ENCODE measurements around the gene SRGAP2. TPM values are rescaled to one million over a fixed set of nuclear protein-coding genes. Genes with fewer than 3 reads are reported as not detected.
"Not testable (repeated sequence)": the region's sequence is repeated elsewhere in the genome, so short reads cannot be mapped to it uniquely, and the experiment has no call there.

SRGAP2 gene
- total and polyA plus RNA-seq, 4 experiments from 2014 or later: 2.7 to 56.6 (median 33.7) TPM

GRCh38 chr1:206178061-206178989, 25.0 kb upstream of the SRGAP2 start:
- H3K4me3 ChIP-seq (ENCODE audit: low read length in 2 of 2); DNase-seq; H3K4me1 ChIP-seq (ENCODE audit: insufficient read depth, low read length); POLR2A ChIA-PET (ENCODE audit: partially characterized antibody); H3K27ac Mint-ChIP-seq; H3K4me1 Mint-ChIP-seq; H3K36me3 Mint-ChIP-seq; H3K27me3 Mint-ChIP-seq; H3K9me3 ChIP-seq (ENCODE audit: control insufficient read depth in 1 of 2, low read length in 2 of 2); intact Hi-C loops (cut with micrococcal nuclease); H3K27me3 ChIP-seq (ENCODE audit: insufficient read depth, low read length); H3K4me3 Mint-ChIP-seq; CTCF ChIA-PET (ENCODE audit: partially characterized antibody); H3K27ac ChIP-seq (ENCODE audit: low read depth, low read length); H3K36me3 ChIP-seq (ENCODE audit: insufficient read depth, low read length); H3K9me3 Mint-ChIP-seq: not testable (repeated sequence)

DNA sequence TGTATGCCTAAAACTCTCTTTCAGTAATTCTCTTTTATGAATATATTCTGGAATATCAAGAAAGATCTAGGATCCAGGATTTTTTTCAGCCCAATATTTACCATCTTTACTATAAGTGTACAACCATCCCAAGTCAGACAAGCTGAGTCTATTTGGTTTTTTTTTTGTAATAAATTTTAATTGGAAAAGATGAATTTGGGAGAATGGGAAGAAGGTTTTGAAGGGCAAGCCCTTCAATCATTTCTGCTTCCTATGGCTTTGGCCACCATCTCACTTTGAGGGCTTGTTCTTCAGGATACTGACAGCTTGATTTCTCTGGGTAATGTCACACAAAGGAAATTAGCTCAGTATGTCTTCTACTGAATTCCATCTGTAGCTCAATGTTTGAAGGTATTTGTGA, 23.7 kb upstream of the SRGAP2 start:
- not testable (repeated sequence) for H3K27ac Mint-ChIP-seq

DNA sequence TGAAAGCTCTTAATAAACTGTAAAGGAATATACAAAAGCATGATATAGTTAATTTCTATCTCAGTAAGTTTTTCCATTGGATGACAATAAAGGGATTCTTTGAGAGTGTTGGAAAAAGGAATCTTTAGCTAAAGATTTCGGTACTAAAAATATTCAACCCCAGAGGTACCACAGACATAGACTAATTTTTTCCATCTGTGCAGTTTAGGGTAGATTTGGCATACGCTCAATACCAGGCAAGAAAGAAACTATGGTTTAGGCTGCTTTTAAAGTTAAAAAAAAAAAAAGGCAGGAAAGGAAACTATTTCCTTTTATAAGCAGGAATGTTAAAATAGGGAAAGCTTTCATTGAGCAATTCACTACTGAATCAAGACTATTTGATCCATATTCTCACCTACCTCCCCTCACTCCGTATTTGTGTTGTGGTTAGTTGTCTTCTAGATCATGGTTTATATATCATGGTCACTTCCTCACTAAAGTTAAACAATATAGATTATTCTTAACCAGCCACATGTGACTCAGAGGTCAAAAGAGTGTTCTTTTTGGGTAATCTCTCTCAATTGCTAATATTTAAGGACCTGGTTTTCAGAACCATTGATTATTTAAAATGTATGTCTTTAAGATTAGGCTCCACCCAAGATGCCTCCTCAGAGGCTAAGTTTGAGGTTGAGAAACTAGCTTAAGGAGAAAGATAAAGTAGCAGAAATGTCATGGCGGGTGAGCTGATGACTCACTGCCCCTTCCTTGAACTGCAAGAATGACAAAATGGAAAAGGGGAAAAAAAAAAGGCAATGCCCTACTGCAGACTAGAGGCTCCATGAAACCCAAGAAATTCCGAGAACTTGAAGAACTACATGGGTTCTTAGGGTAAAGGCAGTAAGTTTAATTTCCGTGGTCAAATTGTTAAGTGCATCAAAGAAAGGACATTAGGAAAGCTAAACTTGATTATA, 20.7 kb upstream of the SRGAP2 start:
- H3K9me3 ChIP-seq (ENCODE audit: control insufficient read depth in 1 of 2, low read length in 2 of 2); intact Hi-C loops (cut with micrococcal nuclease); H3K4me1 Mint-ChIP-seq; POLR2A ChIA-PET (ENCODE audit: partially characterized antibody); H3K36me3 ChIP-seq (ENCODE audit: insufficient read depth, low read length); H3K9me3 Mint-ChIP-seq; H3K4me1 ChIP-seq (ENCODE audit: insufficient read depth, low read length); H3K27me3 Mint-ChIP-seq; DNase-seq; H3K4me3 Mint-ChIP-seq; H3K27ac ChIP-seq (ENCODE audit: low read depth, low read length); H3K4me3 ChIP-seq (ENCODE audit: low read length in 2 of 2); CTCF ChIA-PET (ENCODE audit: partially characterized antibody); H3K27me3 ChIP-seq (ENCODE audit: insufficient read depth, low read length); H3K36me3 Mint-ChIP-seq; H3K27ac Mint-ChIP-seq: not testable (repeated sequence)

More for the DNA sequence above, 23.7 kb upstream of the SRGAP2 start:
- H3K36me3 Mint-ChIP-seq; H3K9me3 Mint-ChIP-seq; H3K9me3 ChIP-seq (ENCODE audit: control insufficient read depth in 1 of 2, low read length in 2 of 2); intact Hi-C loops (cut with micrococcal nuclease); H3K4me3 ChIP-seq (ENCODE audit: low read length in 2 of 2); H3K27me3 ChIP-seq (ENCODE audit: insufficient read depth, low read length); H3K27me3 Mint-ChIP-seq; DNase-seq; H3K36me3 ChIP-seq (ENCODE audit: insufficient read depth, low read length); CTCF ChIA-PET (ENCODE audit: partially characterized antibody); H3K27ac ChIP-seq (ENCODE audit: low read depth, low read length); POLR2A ChIA-PET (ENCODE audit: partially characterized antibody); H3K4me1 ChIP-seq (ENCODE audit: insufficient read depth, low read length); H3K4me1 Mint-ChIP-seq; H3K4me3 Mint-ChIP-seq: not testable (repeated sequence)

GRCh38 chr1:206183788-206184187, 19.6 kb upstream of the SRGAP2 start:
- DNase-seq; H3K4me1 Mint-ChIP-seq; H3K36me3 ChIP-seq (ENCODE audit: insufficient read depth, low read length); H3K27me3 ChIP-seq (ENCODE audit: insufficient read depth, low read length); intact Hi-C loops (cut with micrococcal nuclease); H3K4me1 ChIP-seq (ENCODE audit: insufficient read depth, low read length); H3K36me3 Mint-ChIP-seq; H3K9me3 ChIP-seq (ENCODE audit: control insufficient read depth in 1 of 2, low read length in 2 of 2); H3K27ac ChIP-seq (ENCODE audit: low read depth, low read length); H3K27ac Mint-ChIP-seq; POLR2A ChIA-PET (ENCODE audit: partially characterized antibody); CTCF ChIA-PET (ENCODE audit: partially characterized antibody); H3K9me3 Mint-ChIP-seq; H3K4me3 Mint-ChIP-seq; H3K4me3 ChIP-seq (ENCODE audit: low read length in 2 of 2); H3K27me3 Mint-ChIP-seq: not testable (repeated sequence)

DNA sequence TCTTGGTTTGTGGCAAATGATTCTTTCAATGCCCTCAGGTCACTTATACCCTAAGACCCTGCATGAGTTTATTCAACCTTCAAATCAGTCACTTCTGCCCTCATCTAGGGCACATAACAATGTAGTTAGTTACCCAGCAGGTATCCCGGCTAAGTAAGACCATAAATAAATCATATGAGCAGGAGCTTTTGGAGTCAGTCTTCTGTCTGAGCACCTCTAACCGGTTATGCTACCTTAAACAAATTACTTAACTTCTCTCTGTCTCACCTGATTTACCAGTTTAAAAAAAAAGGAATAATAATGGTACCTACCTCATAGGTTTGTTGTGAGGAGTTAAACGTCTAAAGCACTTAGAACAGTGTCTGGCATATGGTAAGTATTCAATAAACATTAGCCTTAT, 17.6 kb upstream of the SRGAP2 start:
- CTCF ChIA-PET (ENCODE audit: partially characterized antibody); H3K27ac ChIP-seq (ENCODE audit: low read depth, low read length); H3K27me3 ChIP-seq (ENCODE audit: insufficient read depth, low read length); H3K4me3 Mint-ChIP-seq; H3K27me3 Mint-ChIP-seq; H3K27ac Mint-ChIP-seq; H3K9me3 Mint-ChIP-seq; intact Hi-C loops (cut with micrococcal nuclease); H3K4me1 Mint-ChIP-seq; POLR2A ChIA-PET (ENCODE audit: partially characterized antibody); H3K9me3 ChIP-seq (ENCODE audit: control insufficient read depth in 1 of 2, low read length in 2 of 2); H3K4me3 ChIP-seq (ENCODE audit: low read length in 2 of 2); DNase-seq; H3K4me1 ChIP-seq (ENCODE audit: insufficient read depth, low read length); H3K36me3 ChIP-seq (ENCODE audit: insufficient read depth, low read length); H3K36me3 Mint-ChIP-seq: not testable (repeated sequence)

GRCh38 chr1:206186826-206187225, 16.5 kb upstream of the SRGAP2 start:
- H3K27me3 Mint-ChIP-seq; H3K36me3 ChIP-seq (ENCODE audit: insufficient read depth, low read length); H3K4me3 ChIP-seq (ENCODE audit: low read length in 2 of 2); intact Hi-C loops (cut with micrococcal nuclease); H3K27me3 ChIP-seq (ENCODE audit: insufficient read depth, low read length); H3K4me1 ChIP-seq (ENCODE audit: insufficient read depth, low read length); H3K27ac ChIP-seq (ENCODE audit: low read depth, low read length); POLR2A ChIA-PET (ENCODE audit: partially characterized antibody); CTCF ChIA-PET (ENCODE audit: partially characterized antibody); H3K36me3 Mint-ChIP-seq; H3K9me3 ChIP-seq (ENCODE audit: control insufficient read depth in 1 of 2, low read length in 2 of 2); H3K27ac Mint-ChIP-seq; H3K4me3 Mint-ChIP-seq; DNase-seq; H3K9me3 Mint-ChIP-seq; H3K4me1 Mint-ChIP-seq: not testable (repeated sequence)

DNA sequence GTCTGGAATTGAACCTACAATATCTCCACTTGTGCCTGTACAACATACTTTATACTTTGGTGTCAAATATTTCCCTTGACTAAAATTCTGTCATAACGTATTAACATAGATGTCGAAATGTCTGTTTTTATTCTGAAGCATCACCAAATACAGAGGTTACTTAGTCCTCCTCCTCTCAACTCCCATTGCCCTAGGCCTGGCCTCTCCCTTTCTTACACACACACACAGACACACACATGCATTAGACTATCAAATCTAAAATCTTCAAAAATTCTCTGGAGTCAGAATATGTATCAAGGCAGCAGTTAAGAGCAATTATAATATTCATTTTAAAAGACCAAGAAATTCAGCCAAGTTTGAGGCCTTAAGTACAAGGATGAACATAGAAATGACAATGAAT, 8.2 kb upstream of the SRGAP2 start:
- H3K4me3 Mint-ChIP-seq; H3K9me3 ChIP-seq (ENCODE audit: control insufficient read depth in 1 of 2, low read length in 2 of 2); H3K4me1 Mint-ChIP-seq; H3K9me3 Mint-ChIP-seq; H3K27me3 Mint-ChIP-seq; H3K27ac Mint-ChIP-seq; H3K36me3 Mint-ChIP-seq; intact Hi-C loops (cut with micrococcal nuclease); DNase-seq; H3K4me1 ChIP-seq (ENCODE audit: insufficient read depth, low read length); H3K27me3 ChIP-seq (ENCODE audit: insufficient read depth, low read length); H3K36me3 ChIP-seq (ENCODE audit: insufficient read depth, low read length); POLR2A ChIA-PET (ENCODE audit: partially characterized antibody); CTCF ChIA-PET (ENCODE audit: partially characterized antibody); H3K27ac ChIP-seq (ENCODE audit: low read depth, low read length); H3K4me3 ChIP-seq (ENCODE audit: low read length in 2 of 2): not testable (repeated sequence)
